Measurements from ENCODE around the gene PEDS1. TPM values are rescaled to one million over a fixed set of nuclear protein-coding genes. Genes with fewer than 3 reads are reported as not detected.
A peak's percentile ranks its signal among the peaks of the same experiment; 100 is the strongest.

PEDS1 gene
- total and polyA plus RNA-seq, 2 of the 13 experiments (the other 11 are each of a cell fraction or from before 2014, with no cell fraction given): 30.5 to 93.9 TPM

DNA sequence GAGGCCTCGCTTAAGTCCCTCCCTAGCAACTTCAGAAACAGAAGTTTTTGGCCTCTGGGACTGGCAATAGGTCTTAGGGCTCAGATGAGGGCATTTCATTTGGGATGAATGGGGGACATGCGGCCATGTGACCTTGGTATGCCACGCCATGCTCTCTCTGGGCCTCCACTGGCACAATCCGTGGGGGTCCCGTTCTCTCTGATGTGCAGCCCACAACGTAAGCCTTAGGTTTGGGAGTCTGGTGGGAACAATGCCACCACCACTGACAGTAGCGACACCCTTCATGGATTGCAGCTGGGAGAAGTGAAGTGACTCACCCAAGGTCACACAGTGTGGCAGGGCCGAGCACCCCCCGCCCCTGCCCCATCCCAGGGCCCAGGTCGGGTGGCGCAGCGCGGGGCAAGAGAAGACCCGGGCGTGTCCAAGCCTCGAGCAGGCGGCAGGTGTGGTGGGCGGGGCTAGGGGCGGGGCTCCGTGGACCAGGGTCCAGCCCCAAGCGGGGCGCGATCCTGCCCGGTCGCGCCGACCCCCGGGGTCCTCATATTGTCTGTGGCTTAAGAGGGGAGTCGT lies 36.2 kb upstream of the PEDS1 start (continued):
- TF ChIP-seq GFI1 (CRISPR knock-in tag; IDR thresholded peaks at IDR 0.05; ENCODE audit: borderline replicate concordance) (no peak), ZNF180 (CRISPR knock-in tag; IDR thresholded peaks at IDR 0.05; ENCODE audit: borderline replicate concordance, low read depth) (peak; percentile 71; the same call in 1 of the 2 replicates), ZNF709 (CRISPR knock-in tag; IDR thresholded peaks at IDR 0.05) (no peak), ZSCAN31 (CRISPR knock-in tag; IDR thresholded peaks at IDR 0.05; ENCODE audit: low read depth) (no peak), TOE1 (CRISPR knock-in tag; IDR thresholded peaks at IDR 0.05) (no peak), HMG20B (CRISPR knock-in tag; conservative IDR thresholded peaks at IDR 0.05) (no peak), KAT2B (IDR thresholded peaks at IDR 0.05; ENCODE audit: borderline replicate concordance, low read depth, low read length) (no peak), GPN1 (CRISPR knock-in tag; IDR thresholded peaks at IDR 0.05; ENCODE audit: borderline replicate concordance) (no peak), CBX5 (CRISPR knock-in tag; IDR thresholded peaks at IDR 0.05; ENCODE audit: borderline replicate concordance) (no peak), ZNF343 (CRISPR knock-in tag; IDR thresholded peaks at IDR 0.05) (peak; percentile 27; the same call in 1 of the 2 replicates), ZNF766 (CRISPR knock-in tag; IDR thresholded peaks at IDR 0.05; ENCODE audit: borderline replicate concordance) (0 out of 2 replicates have a peak, but pooled peaks have one; percentile 13), RXRA (CRISPR knock-in tag; IDR thresholded peaks at IDR 0.05) (peak; percentile 50; the same call in 1 of the 2 replicates), SUZ12 (IDR thresholded peaks at IDR 0.05; ENCODE audit: low read depth, low read length) (no peak), ZNF773 (CRISPR knock-in tag; IDR thresholded peaks at IDR 0.05; ENCODE audit: borderline replicate concordance) (0 out of 2 replicates have a peak, but pooled peaks have one; percentile 51), NFRKB (IDR thresholded peaks at IDR 0.05) (no peak), STAT5B (CRISPR knock-in tag; IDR thresholded peaks at IDR 0.05) (no peak), ZNF713 (CRISPR knock-in tag; IDR thresholded peaks at IDR 0.05) (no peak), PHF5A (CRISPR knock-in tag; IDR thresholded peaks at IDR 0.05; ENCODE audit: low read depth, unreplicated experiment) (peak; percentile 4), HNRNPL (IDR thresholded peaks at IDR 0.05; ENCODE audit: low read depth, low read length) (peak; percentile 79; the same call in 1 of the 2 replicates)
- TF ChIP-seq, protein P1, sequence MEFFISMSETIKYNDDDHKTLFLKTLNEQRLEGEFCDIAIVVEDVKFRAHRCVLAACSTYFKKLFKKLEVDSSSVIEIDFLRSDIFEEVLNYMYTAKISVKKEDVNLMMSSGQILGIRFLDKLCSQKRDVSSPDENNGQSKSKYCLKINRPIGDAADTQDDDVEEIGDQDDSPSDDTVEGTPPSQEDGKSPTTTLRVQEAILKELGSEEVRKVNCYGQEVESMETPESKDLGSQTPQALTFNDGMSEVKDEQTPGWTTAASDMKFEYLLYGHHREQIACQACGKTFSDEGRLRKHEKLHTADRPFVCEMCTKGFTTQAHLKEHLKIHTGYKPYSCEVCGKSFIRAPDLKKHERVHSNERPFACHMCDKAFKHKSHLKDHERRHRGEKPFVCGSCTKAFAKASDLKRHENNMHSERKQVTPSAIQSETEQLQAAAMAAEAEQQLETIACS (CRISPR knock-in tag; IDR thresholded peaks at IDR 0.05): no peak
- TF ChIP-seq, protein P2, sequence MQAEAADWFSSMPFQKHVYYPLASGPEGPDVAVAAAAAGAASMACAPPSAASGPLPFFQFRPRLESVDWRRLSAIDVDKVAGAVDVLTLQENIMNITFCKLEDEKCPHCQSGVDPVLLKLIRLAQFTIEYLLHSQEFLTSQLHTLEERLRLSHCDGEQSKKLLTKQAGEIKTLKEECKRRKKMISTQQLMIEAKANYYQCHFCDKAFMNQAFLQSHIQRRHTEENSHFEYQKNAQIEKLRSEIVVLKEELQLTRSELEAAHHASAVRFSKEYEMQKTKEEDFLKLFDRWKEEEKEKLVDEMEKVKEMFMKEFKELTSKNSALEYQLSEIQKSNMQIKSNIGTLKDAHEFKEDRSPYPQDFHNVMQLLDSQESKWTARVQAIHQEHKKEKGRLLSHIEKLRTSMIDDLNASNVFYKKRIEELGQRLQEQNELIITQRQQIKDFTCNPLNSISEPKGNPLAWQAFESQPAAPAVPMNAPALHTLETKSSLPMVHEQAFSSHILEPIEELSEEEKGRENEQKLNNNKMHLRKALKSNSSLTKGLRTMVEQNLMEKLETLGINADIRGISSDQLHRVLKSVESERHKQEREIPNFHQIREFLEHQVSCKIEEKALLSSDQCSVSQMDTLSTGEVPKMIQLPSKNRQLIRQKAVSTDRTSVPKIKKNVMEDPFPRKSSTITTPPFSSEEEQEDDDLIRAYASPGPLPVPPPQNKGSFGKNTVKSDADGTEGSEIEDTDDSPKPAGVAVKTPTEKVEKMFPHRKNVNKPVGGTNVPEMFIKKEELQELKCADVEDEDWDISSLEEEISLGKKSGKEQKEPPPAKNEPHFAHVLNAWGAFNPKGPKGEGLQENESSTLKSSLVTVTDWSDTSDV (CRISPR knock-in tag; IDR thresholded peaks at IDR 0.05): peak; percentile 55
- TF ChIP-seq, protein P3, sequence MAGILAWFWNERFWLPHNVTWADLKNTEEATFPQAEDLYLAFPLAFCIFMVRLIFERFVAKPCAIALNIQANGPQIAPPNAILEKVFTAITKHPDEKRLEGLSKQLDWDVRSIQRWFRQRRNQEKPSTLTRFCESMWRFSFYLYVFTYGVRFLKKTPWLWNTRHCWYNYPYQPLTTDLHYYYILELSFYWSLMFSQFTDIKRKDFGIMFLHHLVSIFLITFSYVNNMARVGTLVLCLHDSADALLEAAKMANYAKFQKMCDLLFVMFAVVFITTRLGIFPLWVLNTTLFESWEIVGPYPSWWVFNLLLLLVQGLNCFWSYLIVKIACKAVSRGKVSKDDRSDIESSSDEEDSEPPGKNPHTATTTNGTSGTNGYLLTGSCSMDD (CRISPR knock-in tag; IDR thresholded peaks at IDR 0.05): no peak
- TF ChIP-seq, protein P4, sequence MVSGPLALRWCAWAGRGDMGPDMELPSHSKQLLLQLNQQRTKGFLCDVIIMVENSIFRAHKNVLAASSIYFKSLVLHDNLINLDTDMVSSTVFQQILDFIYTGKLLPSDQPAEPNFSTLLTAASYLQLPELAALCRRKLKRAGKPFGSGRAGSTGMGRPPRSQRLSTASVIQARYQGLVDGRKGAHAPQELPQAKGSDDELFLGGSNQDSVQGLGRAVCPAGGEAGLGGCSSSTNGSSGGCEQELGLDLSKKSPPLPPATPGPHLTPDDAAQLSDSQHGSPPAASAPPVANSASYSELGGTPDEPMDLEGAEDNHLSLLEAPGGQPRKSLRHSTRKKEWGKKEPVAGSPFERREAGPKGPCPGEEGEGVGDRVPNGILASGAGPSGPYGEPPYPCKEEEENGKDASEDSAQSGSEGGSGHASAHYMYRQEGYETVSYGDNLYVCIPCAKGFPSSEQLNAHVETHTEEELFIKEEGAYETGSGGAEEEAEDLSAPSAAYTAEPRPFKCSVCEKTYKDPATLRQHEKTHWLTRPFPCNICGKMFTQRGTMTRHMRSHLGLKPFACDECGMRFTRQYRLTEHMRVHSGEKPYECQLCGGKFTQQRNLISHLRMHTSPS (CRISPR knock-in tag; IDR thresholded peaks at IDR 0.05; ENCODE audit: low read depth): peak; percentile 70; the same call in 1 of the 2 replicates

All from HepG2 (cell line).